ENCODE data around the gene RIMS4.

Gene RIMS4

DNA sequence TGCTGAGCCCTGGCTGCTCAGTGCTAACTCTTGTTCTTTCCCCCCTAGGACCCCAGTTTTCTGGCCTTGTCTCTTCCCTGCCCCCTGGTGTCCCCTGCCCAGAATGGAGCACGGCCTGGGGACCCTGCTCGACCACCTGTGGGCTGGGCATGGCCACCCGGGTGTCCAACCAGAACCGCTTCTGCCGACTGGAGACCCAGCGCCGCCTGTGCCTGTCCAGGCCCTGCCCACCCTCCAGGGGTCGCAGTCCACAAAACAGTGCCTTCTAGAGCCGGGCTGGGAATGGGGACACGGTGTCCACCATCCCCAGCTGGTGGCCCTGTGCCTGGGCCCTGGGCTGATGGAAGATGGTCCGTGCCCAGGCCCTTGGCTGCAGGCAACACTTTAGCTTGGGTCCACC is 83.3 kb downstream of the RIMS4 start:
- no peaks in the 10 kb centered on the region for H3K4me1 ChIP-seq (ENCODE audit: control insufficient read depth in 1 of 2, insufficient read depth in 1 of 2, low read depth in 1 of 2, low read length in 1 of 2)
- H3K4me3 ChIP-seq (ENCODE audit: low read depth in 1 of 2, low read length in 1 of 2) = no peak overlapping the region
- no peaks in the 10 kb centered on the region for H3K9me3 ChIP-seq
- H3K27ac ChIP-seq = no peak overlapping the region
- no peaks in the 10 kb centered on the region for H3K36me3 ChIP-seq
- no peaks in the 10 kb centered on the region for H3K27me3 ChIP-seq
- TF ChIP-seq, protein P1, sequence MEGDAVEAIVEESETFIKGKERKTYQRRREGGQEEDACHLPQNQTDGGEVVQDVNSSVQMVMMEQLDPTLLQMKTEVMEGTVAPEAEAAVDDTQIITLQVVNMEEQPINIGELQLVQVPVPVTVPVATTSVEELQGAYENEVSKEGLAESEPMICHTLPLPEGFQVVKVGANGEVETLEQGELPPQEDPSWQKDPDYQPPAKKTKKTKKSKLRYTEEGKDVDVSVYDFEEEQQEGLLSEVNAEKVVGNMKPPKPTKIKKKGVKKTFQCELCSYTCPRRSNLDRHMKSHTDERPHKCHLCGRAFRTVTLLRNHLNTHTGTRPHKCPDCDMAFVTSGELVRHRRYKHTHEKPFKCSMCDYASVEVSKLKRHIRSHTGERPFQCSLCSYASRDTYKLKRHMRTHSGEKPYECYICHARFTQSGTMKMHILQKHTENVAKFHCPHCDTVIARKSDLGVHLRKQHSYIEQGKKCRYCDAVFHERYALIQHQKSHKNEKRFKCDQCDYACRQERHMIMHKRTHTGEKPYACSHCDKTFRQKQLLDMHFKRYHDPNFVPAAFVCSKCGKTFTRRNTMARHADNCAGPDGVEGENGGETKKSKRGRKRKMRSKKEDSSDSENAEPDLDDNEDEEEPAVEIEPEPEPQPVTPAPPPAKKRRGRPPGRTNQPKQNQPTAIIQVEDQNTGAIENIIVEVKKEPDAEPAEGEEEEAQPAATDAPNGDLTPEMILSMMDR (IDR thresholded peaks at IDR 0.05) = no peak

DNA sequence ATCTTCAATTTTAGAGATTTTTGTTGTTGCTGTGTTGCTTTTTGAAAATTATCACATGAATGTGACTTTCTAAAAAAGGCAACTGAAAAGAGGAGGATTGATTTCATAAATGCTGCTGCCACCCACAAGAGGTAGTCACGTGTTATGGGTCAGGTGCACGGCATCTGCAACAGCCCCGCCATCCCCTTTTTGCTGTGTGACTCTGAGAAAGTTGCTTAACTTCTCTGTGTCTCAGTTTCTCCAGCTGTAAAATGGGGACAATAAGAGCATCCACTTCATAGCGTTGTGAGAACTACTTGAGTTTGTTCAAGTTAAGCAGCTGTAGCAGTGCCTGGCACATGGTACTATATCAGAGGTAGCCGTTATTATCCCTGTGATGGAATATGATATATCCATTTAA is 84.5 kb downstream of the RIMS4 start:
- H3K4me3 ChIP-seq (ENCODE audit: low read depth in 1 of 2, low read length in 1 of 2) = no peak overlapping the region
- H3K27ac ChIP-seq = no peak overlapping the region
- no peaks in the 10 kb centered on the region for H3K27me3 ChIP-seq
- H3K9me3 ChIP-seq = no peaks in the 10 kb centered on the region
- no peaks in the 10 kb centered on the region for H3K4me1 ChIP-seq (ENCODE audit: control insufficient read depth in 1 of 2, insufficient read depth in 1 of 2, low read depth in 1 of 2, low read length in 1 of 2)
- TF ChIP-seq, protein P1 (IDR thresholded peaks at IDR 0.05) = no peak
- no peaks in the 10 kb centered on the region for H3K36me3 ChIP-seq

DNA sequence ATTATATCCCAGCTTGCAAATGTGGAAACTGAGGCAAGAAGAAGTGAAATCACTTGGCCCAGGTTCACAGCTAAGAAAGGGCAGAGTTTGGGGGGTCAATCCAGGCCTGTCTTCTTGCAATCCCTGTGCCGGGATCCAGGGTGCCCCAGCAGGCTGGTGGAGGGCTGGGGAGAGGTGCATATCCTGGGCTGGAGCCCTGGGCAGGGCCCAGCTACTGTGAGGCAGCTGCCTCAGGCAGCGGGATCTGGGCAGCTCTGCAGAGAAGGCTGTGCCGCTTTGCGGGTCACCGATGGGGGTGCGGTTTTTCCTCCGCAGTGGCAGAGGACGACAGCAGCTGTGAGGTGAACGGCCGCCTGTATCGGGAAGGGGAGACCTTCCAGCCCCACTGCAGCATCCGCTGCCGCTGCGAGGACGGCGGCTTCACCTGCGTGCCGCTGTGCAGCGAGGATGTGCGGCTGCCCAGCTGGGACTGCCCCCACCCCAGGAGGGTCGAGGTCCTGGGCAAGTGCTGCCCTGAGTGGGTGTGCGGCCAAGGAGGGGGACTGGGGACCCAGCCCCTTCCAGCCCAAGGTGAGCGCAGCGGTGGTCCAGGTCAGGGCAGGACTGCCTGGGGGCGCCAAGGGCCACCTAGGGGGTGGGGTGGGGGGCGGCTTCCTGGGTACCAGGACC is 85.8 kb downstream of the RIMS4 start:
- no peaks in the 10 kb centered on the region for H3K27me3 ChIP-seq
- TF ChIP-seq, protein P1 (IDR thresholded peaks at IDR 0.05) = no peak
- no peaks in the 10 kb centered on the region for H3K36me3 ChIP-seq
- no peak overlapping the region for H3K4me3 ChIP-seq (ENCODE audit: low read depth in 1 of 2, low read length in 1 of 2)
- no peaks in the 10 kb centered on the region for H3K9me3 ChIP-seq
- no peak overlapping the region for H3K27ac ChIP-seq
- no peaks in the 10 kb centered on the region for H3K4me1 ChIP-seq (ENCODE audit: control insufficient read depth in 1 of 2, insufficient read depth in 1 of 2, low read depth in 1 of 2, low read length in 1 of 2)

DNA sequence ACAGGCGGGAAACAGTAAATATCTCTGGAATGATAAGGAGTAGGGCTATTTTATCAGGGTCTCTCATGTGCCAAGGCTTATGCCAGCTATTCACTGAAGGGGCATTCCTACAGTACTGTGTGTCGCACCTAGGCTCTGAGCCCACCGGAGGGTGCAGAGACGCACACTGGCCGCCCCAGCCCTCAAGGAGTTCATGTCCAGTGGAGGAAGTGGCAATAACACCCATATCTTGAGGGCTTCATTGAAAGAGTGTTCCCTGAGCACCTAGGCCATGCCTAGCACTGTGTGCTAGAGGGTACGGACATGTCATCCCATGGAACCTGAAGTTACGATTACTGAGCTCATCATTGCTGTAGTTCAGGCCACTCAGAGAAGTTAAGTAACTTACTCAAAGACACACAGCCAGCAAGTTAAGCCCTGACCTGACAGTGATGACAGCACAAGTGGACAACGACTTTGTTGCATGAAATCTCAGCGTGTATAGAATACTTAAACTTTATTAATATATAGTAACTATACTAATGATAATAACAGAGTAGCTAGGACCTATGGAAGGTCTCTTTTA is 86.5 kb downstream of the RIMS4 start:
- Histone ChIP-seq H3K4me3 (ENCODE audit: low read depth in 1 of 2, low read length in 1 of 2) (no peak overlapping the region), H3K27me3 (no peaks in the 10 kb centered on the region), H3K36me3 (no peaks in the 10 kb centered on the region), H3K4me1 (ENCODE audit: control insufficient read depth in 1 of 2, insufficient read depth in 1 of 2, low read depth in 1 of 2, low read length in 1 of 2) (no peaks in the 10 kb centered on the region), H3K9me3 (no peaks in the 10 kb centered on the region), H3K27ac (no peak overlapping the region)
- TF ChIP-seq, protein P1 (IDR thresholded peaks at IDR 0.05) = no peak

DNA sequence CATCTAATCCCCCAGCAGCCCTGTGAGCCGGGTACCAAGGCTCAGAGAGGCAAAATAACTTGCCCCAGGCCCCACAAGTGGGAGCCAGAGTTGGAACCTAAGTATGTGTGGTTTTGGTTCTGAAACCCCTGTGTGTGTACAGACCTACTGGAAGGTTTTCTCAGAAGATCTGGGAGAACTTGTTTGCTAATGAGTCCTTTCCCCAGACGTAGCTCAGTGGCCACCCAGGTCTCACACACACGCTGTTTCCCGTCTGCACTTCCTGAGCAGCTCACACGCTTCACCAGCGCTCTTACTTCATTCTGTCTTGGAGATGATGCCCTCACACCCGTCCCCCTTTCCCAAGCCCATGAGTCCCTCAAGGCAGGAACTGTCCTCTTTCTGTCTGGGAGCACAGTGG is 87.0 kb downstream of the RIMS4 start:
- no peaks in the 10 kb centered on the region for H3K27me3 ChIP-seq
- no peak overlapping the region for H3K4me3 ChIP-seq (ENCODE audit: low read depth in 1 of 2, low read length in 1 of 2)
- H3K9me3 ChIP-seq = no peaks in the 10 kb centered on the region
- H3K4me1 ChIP-seq (ENCODE audit: control insufficient read depth in 1 of 2, insufficient read depth in 1 of 2, low read depth in 1 of 2, low read length in 1 of 2) = no peaks in the 10 kb centered on the region
- no peaks in the 10 kb centered on the region for H3K36me3 ChIP-seq
- TF ChIP-seq, protein P1 (IDR thresholded peaks at IDR 0.05) = no peak
- no peak overlapping the region for H3K27ac ChIP-seq
